Renal cortical epithelial cell (primary cell): ENCODE results near the gene ZFP2. TPM values are rescaled to one million over a fixed set of nuclear protein-coding genes. Genes with fewer than 3 reads are reported as not detected.
A peak's percentile ranks its signal among the peaks of the same experiment; 100 is the strongest.
"Not testable (repeated sequence)": the region's sequence is repeated elsewhere in the genome, so short reads cannot be mapped to it uniquely, and the experiment has no call there.

Source experiments
- DNase-seq: peaks from one replicate; pipeline ENCODE4 v3.0.0-alpha.2; 2011; ENCODE audit warnings: low read depth
- total RNA-seq: library from RNA; depleted of rRNA; stranded (reverse); fragments of >200 nt; gene quantifications from 2 replicates; pipeline ENCODE4 v1.2.3, GENCODE V29; 2014

The ZFP2 gene
- total RNA-seq = 1.2 and 6.4 TPM in 2 replicates

DNA sequence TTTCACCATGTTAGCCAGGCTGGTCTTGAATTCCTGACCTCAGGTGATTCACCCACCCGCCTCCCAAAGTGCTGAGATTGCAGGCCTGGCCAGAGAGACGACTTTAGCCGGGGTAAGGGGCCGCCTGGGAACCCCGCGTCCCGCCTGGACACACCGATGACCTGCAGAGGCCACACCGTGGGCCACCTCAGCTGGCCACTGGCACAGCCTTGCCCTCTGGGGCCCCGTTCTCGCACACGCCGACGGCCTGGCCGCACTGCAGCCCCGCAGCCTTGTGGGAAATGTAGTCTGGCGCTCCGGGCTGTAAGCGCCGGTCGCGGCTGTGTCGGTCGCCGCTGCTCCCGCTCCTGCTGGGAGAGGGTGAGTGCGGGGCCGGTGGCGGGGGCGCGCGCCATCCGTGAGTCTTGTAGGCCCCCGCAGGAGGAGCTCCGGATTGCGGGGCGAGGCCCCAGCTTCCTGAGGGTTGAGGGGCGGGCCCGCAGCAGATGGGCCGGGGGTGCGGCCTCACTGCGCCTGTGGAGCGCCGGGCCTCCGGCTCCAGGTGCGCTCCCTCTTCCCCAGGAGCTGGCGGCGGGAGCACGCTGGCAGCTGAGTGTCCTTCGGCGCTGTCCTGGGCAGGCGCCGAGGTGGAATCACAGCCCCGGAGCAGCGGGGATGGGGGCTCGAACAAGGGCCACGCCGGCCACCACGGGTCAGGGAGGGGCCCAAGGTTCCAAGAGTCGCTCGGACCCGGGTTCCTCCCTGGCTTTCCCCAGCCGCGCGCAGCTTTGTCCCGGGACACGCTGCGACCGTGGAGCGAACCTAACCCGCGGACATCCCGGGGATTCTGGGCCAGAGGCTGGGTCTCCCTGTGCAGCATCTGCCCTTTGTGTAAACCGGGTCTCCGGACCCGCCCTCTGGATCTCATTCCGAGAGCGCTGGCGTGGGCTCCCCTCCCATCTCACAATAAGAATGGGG, at the start of gene ZFP2:
Gene ZFP2, plus strand, starts transcription at position 299 of the 957 bp plus-strand sequence. CDS start 35,401 bp downstream, outside the sequence.
- peak; percentile 18 for DNase-seq

GRCh38 chr5:178849316-178849715, 46.4 kb upstream of the ZFP2 start:
- DNase-seq = no peak

GRCh38 chr5:178851951-178852350, 43.8 kb upstream of the ZFP2 start:
- no peak for DNase-seq

- no peak for DNase-seq
These were observed 41.4 kb upstream of the ZFP2 start for GRCh38 chr5:178854284-178854683.

- peak; percentile 88 for DNase-seq
These were observed 35.8 kb upstream of the ZFP2 start, which contains the start of gene ZNF354B for GRCh38 chr5:178859625-178860521. Gene ZNF354B (plus strand): TSS chr5:178859953. CDS start chr5:178861048, 1,095 bp downstream.

- DNase-seq = not testable (repeated sequence)
These were observed 35.1 kb upstream of the ZFP2 start for GRCh38 chr5:178860615-178861014.

DNA sequence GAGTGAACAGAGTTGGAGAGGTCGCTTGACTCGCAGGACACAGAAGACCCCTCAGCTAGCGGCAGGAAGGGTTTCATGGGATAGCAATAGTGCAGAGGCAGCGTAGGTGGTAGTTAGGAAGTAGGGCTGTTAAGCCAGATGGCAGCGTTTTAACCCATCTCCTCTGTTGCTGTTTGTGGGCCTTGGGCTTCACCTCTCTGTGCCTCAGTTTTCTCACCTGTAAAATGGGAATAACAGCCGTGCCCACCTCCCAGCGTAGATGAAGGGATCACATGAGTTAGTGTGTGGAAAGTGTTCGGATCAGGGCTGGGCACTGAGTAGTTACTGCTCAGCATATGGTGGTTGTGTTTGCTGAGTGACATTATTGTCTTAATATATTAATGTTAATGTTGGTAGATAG, 34.1 kb upstream of the ZFP2 start:
- no peak for DNase-seq

GRCh38 chr5:178866946-178867345, 28.8 kb upstream of the ZFP2 start:
- no peak for DNase-seq

DNA sequence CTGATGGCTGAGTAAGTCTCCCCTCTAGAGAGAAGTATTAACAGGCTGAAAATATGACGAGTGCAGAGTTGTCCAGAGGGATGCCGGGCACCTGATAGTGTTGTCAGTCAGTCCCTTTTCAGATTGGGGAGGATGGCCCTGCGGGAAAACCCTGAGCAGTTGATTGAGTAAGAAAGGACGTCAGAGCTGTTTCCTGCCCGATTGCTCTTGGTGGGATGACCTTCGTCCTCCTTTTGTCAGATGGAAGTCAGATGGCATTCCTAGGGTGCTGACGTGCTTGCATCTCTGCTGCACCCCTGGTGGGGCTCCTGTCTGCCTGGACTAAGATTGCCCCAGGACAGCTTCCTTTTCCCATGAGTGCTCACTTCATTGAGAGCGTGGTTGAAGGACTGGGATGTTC, 26.1 kb upstream of the ZFP2 start:
- no peak for DNase-seq

GRCh38 chr5:178870411-178870810, 25.3 kb upstream of the ZFP2 start:
- no peak for DNase-seq

- DNase-seq = no peak
These were observed 23.4 kb upstream of the ZFP2 start for GRCh38 chr5:178872302-178872701.

- DNase-seq = not testable (repeated sequence)
These were observed 12.5 kb upstream of the ZFP2 start for GRCh38 chr5:178883115-178883694.

- DNase-seq = no peak
These were observed 11.8 kb upstream of the ZFP2 start for GRCh38 chr5:178883815-178884430.

GRCh38 chr5:178899289-178899688, 3.6 kb downstream of the ZFP2 start:
- no peak for DNase-seq

DNA sequence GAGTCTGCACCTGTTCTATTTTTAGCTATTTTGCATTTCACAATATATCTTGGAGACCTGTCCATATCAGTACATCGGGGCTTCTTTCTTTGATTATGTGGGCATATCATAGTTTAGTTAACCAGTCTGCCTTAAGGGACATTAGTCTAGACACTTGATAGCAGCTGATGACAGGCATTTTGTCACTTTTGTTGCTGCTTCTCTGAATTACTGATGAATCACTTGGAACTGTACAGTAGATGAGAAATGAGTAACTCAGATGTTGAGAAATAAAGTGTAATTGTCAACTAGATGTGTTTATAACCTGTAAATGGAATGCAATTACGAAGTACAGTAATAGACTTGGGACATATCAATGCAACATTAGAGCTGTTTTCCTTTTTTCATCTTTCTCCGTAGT, 7.1 kb downstream of the ZFP2 start:
- DNase-seq = no peak

DNA sequence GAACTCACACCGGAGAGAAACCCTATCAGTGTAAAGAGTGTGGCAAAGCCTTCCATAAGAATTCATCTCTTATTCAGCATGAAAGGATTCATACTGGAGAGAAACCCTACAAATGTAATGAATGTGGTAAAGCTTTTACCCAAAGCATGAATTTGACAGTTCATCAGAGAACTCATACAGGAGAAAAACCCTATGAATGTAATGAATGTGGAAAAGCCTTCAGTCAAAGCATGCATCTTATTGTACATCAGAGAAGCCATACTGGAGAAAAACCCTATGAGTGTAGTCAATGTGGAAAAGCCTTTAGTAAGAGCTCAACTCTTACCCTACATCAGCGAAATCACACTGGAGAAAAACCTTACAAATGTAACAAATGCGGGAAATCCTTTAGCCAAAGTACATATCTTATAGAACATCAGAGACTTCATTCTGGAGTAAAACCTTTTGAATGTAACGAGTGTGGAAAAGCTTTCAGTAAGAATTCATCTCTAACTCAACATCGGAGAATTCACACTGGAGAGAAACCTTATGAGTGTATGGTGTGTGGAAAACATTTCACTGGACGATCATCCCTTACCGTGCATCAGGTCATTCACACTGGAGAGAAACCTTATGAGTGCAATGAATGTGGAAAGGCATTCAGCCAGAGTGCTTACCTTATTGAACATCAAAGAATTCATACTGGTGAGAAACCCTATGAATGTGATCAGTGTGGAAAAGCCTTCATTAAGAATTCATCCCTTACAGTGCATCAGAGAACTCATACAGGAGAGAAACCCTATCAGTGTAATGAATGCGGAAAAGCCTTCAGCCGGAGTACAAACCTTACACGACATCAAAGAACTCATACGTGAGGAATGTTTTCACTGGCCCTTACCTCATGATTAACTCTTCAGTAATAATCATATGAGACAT, 36.4 kb downstream of the ZFP2 start:
- no peak for DNase-seq

DNA sequence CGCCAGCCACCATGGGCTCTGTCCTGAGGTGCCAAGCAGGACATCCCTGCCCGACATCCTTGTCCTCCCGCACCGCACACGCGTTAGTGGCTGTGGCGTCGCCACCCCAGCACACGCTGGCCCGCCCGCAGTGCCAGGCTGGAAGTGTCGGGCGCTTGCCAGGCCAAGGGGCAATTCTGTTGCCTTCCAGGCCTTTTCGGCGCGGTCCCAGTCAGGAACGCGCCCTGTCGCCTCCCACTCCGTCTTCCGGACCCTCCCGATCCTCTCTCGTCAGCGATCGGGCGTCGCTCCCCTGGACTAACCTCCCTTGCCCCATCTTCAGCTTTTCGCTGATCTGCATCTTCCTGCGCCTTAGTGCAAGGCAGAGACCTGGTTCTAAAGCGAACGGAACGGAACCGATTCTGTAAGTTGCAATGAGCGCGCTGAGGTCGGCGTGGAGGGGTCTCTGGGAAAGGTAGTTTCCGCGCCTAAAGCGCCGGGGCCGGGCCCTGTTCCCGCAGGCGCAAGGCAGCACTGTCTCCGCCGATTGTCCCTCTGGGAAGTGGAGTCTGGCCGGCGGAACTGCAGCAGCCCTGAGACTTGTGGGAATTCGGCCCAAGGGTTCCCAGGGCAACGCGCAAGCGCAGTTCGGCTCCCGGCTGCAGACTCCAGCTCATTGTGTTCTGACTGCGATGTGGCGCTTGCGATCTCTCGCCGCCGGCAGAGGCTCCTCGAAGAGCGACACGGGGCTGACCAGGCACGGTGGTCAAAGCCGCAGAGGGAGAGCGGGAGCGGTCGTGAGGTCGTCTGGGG, 45.1 kb downstream of the ZFP2 start, which contains the start of gene ZNF454:
Gene ZNF454, plus strand, starts transcription at position 630 of the 792 bp plus-strand sequence. CDS start 1,594 bp downstream, outside the sequence.
- peak; percentile 86 for DNase-seq

DNA sequence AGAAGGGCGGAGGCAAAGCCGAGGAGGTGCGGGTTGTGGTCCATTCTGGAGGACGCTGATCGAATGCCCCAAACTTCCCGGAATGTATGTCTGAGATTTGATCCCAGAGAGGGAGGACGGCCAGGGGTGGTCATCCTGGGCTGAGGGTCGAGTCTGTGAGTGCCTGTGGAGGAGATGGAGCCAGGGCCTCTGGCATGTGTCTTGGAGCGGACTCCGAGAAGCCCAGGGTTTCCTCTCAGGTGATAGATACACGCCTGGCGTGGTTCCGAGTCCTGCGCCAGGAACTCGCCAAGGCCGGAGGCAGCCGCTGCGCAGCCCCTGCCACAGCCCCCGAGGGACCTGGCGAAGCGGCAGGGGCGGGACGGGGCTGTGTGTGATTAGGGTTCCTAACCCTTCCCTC, 45.6 kb downstream of the ZFP2 start:
- DNase-seq = no peak

GRCh38 chr5:178965465-178966055, 69.8 kb downstream of the ZFP2 start:
- no peak for DNase-seq
